GM12891 (cell line): Measurements from ENCODE around the gene STXBP6.

Experiments
- POLR2A ChIP-seq: IDR thresholded peaks from 2 replicates; pipeline ENCODE4 v1.6.1; 2011; ENCODE audit warnings: low read depth, low read length, control low read depth
- POLR2AphosphoS5 ChIP-seq: IDR thresholded peaks from 2 replicates; pipeline ENCODE4 v1.6.1; 2011; ENCODE audit warnings: low read depth, low read length, control low read depth

- TF ChIP-seq POLR2AphosphoS5 (no peak), POLR2A (no peak)
These were observed 233.7 kb downstream of the STXBP6 start for GRCh38 chr14:24816011-24816928.
